ENCODE measurements around the gene CAD. TPM values are rescaled to one million over a fixed set of nuclear protein-coding genes. Genes with fewer than 3 reads are reported as not detected.

The CAD gene
- total RNA-seq, 1 donor from 2014 or later, result 27.1 TPM

- H3K4me1 ChIP-seq, result no peaks in the 10 kb centered on the region
- H3K27ac ChIP-seq, result no peak overlapping the region
- peaks cover 28% of the 10 kb centered on the region for H3K36me3 ChIP-seq
- H3K27me3 ChIP-seq, result no peaks in the 10 kb centered on the region
- no peak overlapping the region for H3K4me3 ChIP-seq
- ATAC-seq, result no peak
- no peak for DNase-seq
- TF ChIP-seq, protein P1, sequence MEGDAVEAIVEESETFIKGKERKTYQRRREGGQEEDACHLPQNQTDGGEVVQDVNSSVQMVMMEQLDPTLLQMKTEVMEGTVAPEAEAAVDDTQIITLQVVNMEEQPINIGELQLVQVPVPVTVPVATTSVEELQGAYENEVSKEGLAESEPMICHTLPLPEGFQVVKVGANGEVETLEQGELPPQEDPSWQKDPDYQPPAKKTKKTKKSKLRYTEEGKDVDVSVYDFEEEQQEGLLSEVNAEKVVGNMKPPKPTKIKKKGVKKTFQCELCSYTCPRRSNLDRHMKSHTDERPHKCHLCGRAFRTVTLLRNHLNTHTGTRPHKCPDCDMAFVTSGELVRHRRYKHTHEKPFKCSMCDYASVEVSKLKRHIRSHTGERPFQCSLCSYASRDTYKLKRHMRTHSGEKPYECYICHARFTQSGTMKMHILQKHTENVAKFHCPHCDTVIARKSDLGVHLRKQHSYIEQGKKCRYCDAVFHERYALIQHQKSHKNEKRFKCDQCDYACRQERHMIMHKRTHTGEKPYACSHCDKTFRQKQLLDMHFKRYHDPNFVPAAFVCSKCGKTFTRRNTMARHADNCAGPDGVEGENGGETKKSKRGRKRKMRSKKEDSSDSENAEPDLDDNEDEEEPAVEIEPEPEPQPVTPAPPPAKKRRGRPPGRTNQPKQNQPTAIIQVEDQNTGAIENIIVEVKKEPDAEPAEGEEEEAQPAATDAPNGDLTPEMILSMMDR (IDR thresholded peaks at IDR 0.05), result no peak
- H3K9me3 ChIP-seq, result no peaks in the 10 kb centered on the region
- intact Hi-C loops (cut with DNase I), result no loop called here
These were observed 18.5 kb upstream of the CAD start for GRCh38 chr2:27198627-27199026.

DNA sequence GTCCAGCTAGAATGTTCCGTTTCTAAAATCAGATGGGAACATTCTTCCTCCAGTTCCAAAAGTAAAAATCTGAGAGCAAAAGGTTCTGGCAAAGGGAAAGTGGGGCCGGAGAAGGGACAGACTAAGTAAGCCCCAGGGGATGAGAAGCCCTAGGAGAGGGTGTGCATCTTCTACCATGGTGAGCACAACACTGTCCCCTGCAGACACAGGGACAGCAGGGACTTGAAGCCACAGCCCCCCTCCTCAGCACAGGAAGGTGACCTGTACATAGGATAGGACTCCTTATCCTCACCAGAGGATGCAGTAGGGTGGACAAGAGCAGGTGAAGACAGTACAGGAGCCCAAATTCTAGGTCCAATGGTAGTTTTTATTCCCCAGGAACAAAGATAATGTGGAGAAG lies 17.9 kb upstream of the CAD start:
- Histone ChIP-seq H3K27ac (no peak overlapping the region), H3K27me3 (no peaks in the 10 kb centered on the region), H3K36me3 (peaks cover 34% of the 10 kb centered on the region), H3K9me3 (no peaks in the 10 kb centered on the region), H3K4me1 (no peaks in the 10 kb centered on the region), H3K4me3 (no peak overlapping the region)
- intact Hi-C loops (cut with DNase I), result no loop called here
- DNase-seq (no peak), ATAC-seq (no peak)
- TF ChIP-seq, protein P1 (IDR thresholded peaks at IDR 0.05), result no peak

- TF ChIP-seq, protein P1 (IDR thresholded peaks at IDR 0.05), result no peak
These were observed 15.5 kb upstream of the CAD start for GRCh38 chr2:27201675-27202074.

DNA sequence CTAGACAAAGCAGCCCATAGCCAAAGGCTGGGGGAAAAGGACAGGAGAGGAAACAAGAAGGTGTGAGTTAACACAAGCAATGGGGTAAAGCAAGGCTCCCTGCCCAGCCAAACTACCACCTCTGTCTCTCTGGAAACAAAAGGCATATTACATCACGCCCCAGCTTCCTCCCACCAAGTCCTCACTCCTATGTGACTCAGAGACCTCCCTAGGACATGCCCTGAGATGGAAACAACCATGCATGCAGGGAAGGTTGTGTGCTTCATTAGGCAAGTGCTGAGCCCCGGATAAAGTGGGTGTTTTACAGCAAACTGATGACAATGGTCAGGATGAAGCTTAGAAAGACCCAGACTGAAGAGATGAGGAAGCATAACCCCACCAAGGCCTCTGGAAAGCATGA lies 14.3 kb upstream of the CAD start:
- intact Hi-C loops (cut with DNase I), result loop anchor here (10.0 kb wide), 1 partner anchor 98 kb away; no protein-coding TSS in a partner anchor
- Histone ChIP-seq H3K27me3 (no peaks in the 10 kb centered on the region), H3K4me1 (no peaks in the 10 kb centered on the region), H3K36me3 (peaks cover 69% of the 10 kb centered on the region), H3K27ac (no peak overlapping the region), H3K9me3 (no peaks in the 10 kb centered on the region), H3K4me3 (no peak overlapping the region)
- TF ChIP-seq, protein P1 (IDR thresholded peaks at IDR 0.05), result no peak
- DNase-seq, result no peak
- peak; percentile 32 for ATAC-seq

More at GRCh38 chr2:27201675-27202074, 15.5 kb upstream of the CAD start:
- Histone ChIP-seq H3K27me3 (no peaks in the 10 kb centered on the region), H3K36me3 (peaks cover 57% of the 10 kb centered on the region), H3K4me1 (no peaks in the 10 kb centered on the region), H3K9me3 (no peaks in the 10 kb centered on the region), H3K4me3 (no peak overlapping the region), H3K27ac (no peak overlapping the region)
- intact Hi-C loops (cut with DNase I), result loop anchor here (10.0 kb wide), 1 partner anchor 97 kb away; no protein-coding TSS in a partner anchor
- ATAC-seq (no peak), DNase-seq (no peak)

GRCh38 chr2:27203741-27204140 lies 13.4 kb upstream of the CAD start:
- H3K27ac ChIP-seq, result no peak overlapping the region
- TF ChIP-seq, protein P1 (IDR thresholded peaks at IDR 0.05), result no peak
- H3K4me3 ChIP-seq, result no peak overlapping the region
- H3K36me3 ChIP-seq, result peaks cover 77% of the 10 kb centered on the region
- no peaks in the 10 kb centered on the region for H3K9me3 ChIP-seq
- intact Hi-C loops (cut with DNase I), result loop anchor here (10.0 kb wide), 1 partner anchor 99 kb away; no protein-coding TSS in a partner anchor
- H3K27me3 ChIP-seq, result no peaks in the 10 kb centered on the region
- DNase-seq (no peak), ATAC-seq (no peak)
- H3K4me1 ChIP-seq, result no peaks in the 10 kb centered on the region

GRCh38 chr2:27204566-27204965 lies 12.6 kb upstream of the CAD start:
- Histone ChIP-seq H3K9me3 (no peaks in the 10 kb centered on the region), H3K27me3 (no peaks in the 10 kb centered on the region), H3K4me3 (no peak overlapping the region), H3K4me1 (no peaks in the 10 kb centered on the region), H3K27ac (no peak overlapping the region), H3K36me3 (peaks cover 77% of the 10 kb centered on the region)
- intact Hi-C loops (cut with DNase I), result loop anchor here (10.0 kb wide), 1 partner anchor 100 kb away; no protein-coding TSS in a partner anchor
- TF ChIP-seq, protein P1 (IDR thresholded peaks at IDR 0.05), result no peak
- ATAC-seq (no peak), DNase-seq (no peak)
